ENCODE results near the gene DDX20.

- TF ChIP-seq POLR2A (IDR thresholded peaks at IDR 0.05; ENCODE audit: low read length) (no peak), GATA1 (IDR thresholded peaks at IDR 0.05; ENCODE audit: low read depth, low read length) (no peak)
Observed at GRCh38 chr1:111729946-111730681, 25.6 kb upstream of the DDX20 start.

All from erythroblast (primary cell).